Central memory CD4-positive, alpha-beta T cell (primary cell): ENCODE data around the gene TCF7L1.

Source experiments
- DNase-seq: peaks from one replicate; pipeline ENCODE4 v3.0.0; 2022

TCF7L1 gene

GRCh38 chr2:85165088-85165690 is 32.0 kb downstream of the TCF7L1 start:
- DNase-seq, result no peak

DNA sequence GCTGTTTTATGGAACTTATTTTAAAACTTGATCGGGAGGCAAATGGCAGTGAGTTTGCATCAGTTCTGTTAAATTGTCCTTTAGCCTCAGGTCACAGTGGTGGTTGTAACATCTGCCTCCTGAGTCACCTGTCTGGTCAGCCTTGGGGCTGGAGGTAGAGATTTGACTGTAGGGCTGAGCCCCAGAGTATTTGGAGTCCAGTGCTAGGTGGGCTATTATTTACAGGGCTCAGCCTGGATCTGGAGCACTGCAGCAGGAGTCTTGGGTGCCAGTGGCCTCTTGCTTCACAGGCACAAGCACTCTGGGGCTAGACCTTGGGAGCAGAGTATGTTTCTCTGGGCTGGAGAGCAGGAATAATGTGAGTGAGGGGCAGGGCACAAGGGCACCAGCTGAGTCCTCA is 32.8 kb downstream of the TCF7L1 start:
- no peak for DNase-seq

GRCh38 chr2:85167479-85167878 is 34.3 kb downstream of the TCF7L1 start:
- DNase-seq, result no peak

GRCh38 chr2:85168942-85169341 is 35.8 kb downstream of the TCF7L1 start:
- no peak for DNase-seq

- DNase-seq, result no peak
These were observed 36.4 kb downstream of the TCF7L1 start for GRCh38 chr2:85169581-85169980.

GRCh38 chr2:85170938-85171475 is 37.8 kb downstream of the TCF7L1 start:
- DNase-seq, result no peak

DNA sequence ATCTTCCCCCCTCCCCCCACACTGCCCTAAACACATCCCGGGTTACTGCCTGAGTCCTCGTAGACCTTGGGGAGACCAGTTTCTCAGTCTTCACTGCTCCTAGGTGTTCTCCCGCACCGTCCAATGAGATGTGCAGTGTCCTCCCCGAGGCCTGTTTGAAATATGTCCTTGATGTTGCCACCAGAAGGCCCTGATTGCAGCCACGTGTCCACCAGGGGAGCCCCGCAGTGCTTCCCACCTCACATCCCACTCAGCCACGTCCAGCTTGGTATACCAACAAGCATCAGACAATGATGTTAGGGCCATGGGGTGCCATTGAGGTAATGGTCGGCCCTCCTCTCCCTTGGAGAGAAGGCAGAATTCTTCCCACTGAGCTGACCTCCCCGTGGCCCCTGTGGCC is 38.7 kb downstream of the TCF7L1 start:
- DNase-seq, result no peak

DNA sequence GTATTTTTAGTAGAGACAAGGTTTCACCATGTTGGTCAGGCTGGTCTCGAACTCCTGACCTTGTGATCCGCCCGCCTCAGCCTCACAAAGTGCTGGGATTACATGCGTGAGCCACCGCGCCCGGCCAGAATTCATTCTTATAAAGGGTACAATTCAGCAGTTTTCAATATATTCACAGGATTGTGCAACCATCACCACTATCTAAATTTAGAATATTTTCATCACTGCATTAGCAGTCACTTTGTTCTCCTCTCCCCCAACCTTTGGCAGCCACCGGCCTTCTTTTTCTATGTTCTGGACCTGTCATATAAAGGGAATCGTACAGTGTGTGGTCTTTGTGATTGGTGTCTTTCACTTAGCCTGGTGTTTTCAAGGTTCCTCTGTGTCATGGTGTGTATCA is 40.7 kb downstream of the TCF7L1 start:
- no peak for DNase-seq

DNA sequence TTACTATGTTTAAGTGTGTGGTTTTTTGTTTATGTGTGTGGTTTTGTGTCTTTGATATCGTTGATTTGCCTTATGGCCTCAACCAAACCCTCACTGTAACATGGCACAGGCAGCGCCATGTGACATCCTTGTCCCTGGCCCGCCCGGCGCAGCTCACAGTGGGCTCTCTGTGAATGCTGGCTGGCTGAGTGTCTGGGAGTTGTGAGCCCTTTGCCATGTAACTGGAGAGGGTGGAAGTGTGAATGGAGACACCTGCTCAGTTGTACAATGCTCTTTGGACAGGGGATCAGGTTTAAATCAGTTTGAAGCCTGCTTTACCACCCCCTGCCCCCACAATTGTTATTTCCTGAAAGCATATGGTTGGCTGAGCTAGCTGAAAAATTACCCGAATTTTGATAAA is 41.8 kb downstream of the TCF7L1 start:
- no peak for DNase-seq

- DNase-seq, result no peak
These were observed 42.4 kb downstream of the TCF7L1 start for GRCh38 chr2:85175369-85176299.

DNA sequence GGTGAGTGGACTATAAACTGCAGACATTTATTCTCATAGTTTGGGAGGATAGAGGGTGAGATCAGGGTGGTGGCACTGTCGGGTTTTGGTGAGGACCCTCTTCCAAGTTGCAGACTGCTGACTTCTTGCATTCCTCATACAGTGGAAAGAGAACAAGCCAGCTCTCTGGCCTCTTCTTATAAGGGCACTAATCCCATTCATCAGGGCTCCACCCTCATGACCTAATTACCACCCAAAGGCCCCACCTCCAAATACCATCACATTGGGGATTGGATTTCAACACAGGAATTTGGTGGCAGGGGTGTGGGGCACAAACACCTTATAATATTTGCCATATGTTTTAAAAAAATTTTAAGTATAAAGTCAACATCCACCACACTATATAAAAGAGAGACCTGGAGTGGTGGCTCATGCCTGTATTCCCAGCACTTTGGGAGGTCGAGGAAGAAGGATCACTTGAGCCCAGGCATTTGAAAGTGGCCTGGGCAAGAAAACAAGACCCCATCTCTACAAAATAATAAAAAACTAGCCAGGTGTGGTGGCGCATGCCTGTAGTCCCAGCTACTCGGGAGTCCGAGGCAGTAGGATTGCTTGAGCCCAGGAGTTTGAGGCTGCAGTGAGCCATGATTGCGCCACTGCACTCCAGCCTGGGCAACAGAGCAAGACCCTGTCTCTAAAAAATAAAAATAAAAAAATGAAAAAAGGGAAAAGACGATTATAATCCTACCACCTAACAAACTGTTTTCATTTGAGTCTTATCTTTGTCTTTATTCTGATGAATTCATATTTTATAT is 44.0 kb downstream of the TCF7L1 start:
- DNase-seq, result no peak

GRCh38 chr2:85178154-85178553 is 45.0 kb downstream of the TCF7L1 start:
- DNase-seq, result no peak

GRCh38 chr2:85178980-85179411 is 45.8 kb downstream of the TCF7L1 start:
- no peak for DNase-seq

- DNase-seq, result no peak
These were observed 46.3 kb downstream of the TCF7L1 start for GRCh38 chr2:85179541-85179940.

GRCh38 chr2:85180322-85181133 is 47.3 kb downstream of the TCF7L1 start:
- no peak for DNase-seq

- no peak for DNase-seq
These were observed 48.0 kb downstream of the TCF7L1 start for GRCh38 chr2:85181134-85181631.

DNA sequence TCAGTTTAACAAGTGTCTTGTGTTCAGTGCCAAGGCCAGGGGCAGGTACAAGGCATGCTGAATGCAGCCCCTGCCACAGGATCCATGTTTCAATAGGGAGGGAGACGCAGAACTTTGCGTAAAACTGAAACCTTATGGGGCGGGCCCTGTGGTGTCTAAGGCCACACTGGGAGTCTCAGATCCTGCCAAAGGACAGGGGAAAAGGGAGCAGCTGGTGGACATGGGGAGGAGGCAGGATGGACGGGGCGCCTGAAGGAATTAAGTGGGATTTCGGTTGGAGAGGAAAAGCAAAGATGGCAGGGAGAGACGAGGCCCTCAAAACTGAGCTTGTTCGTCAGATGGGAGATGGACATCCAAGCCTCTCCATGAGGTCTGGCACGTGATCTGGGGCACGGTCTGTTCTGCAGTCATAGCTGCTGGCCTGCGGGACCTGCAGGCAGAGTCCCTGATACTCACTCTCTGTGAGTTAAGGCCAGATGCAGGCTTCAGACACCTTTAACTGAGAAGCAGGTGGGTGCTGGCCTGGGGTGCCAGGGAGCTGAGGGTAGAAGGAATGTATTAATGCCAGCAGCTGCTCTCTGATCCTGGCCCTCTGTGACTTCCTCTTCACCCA is 48.8 kb downstream of the TCF7L1 start:
- DNase-seq, result no peak

GRCh38 chr2:85183076-85183475 is 49.9 kb downstream of the TCF7L1 start:
- DNase-seq, result no peak

GRCh38 chr2:85183479-85183878 is 50.3 kb downstream of the TCF7L1 start:
- no peak for DNase-seq

- no peak for DNase-seq
These were observed 51.0 kb downstream of the TCF7L1 start for GRCh38 chr2:85184231-85184630.

- DNase-seq, result no peak
These were observed 51.8 kb downstream of the TCF7L1 start for GRCh38 chr2:85184990-85185389.
